Measurements from ENCODE around the gene IGF1R.

IGF1R gene

GRCh38 chr15:98705070-98705469 lies 56.7 kb downstream of the IGF1R start:
- no peak for DNase-seq (ENCODE audit: low spot score)

GRCh38 chr15:98706387-98706786 lies 58.0 kb downstream of the IGF1R start:
- no peak for DNase-seq (ENCODE audit: low spot score)

- DNase-seq (ENCODE audit: low spot score): no peak
These were observed 58.6 kb downstream of the IGF1R start for GRCh38 chr15:98706986-98707385.

GRCh38 chr15:98708037-98708590 lies 59.8 kb downstream of the IGF1R start:
- DNase-seq (ENCODE audit: low spot score): no peak

- no peak for DNase-seq (ENCODE audit: low spot score)
These were observed 63.5 kb downstream of the IGF1R start for GRCh38 chr15:98711810-98712209.

GRCh38 chr15:98712845-98713584 lies 64.7 kb downstream of the IGF1R start:
- no peak for DNase-seq (ENCODE audit: low spot score)

GRCh38 chr15:98713585-98714001 lies 65.3 kb downstream of the IGF1R start:
- no peak for DNase-seq (ENCODE audit: low spot score)

GRCh38 chr15:98714922-98715321 lies 66.6 kb downstream of the IGF1R start:
- DNase-seq (ENCODE audit: low spot score): no peak

- no peak for DNase-seq (ENCODE audit: low spot score)
These were observed 67.1 kb downstream of the IGF1R start for GRCh38 chr15:98715401-98715800.

GRCh38 chr15:98715890-98716443 lies 67.6 kb downstream of the IGF1R start:
- DNase-seq (ENCODE audit: low spot score): no peak

- DNase-seq (ENCODE audit: low spot score): no peak
These were observed 69.0 kb downstream of the IGF1R start for GRCh38 chr15:98717371-98717770.

GRCh38 chr15:98717942-98718341 lies 69.6 kb downstream of the IGF1R start:
- no peak for DNase-seq (ENCODE audit: low spot score)

GRCh38 chr15:98718426-98719136 lies 70.2 kb downstream of the IGF1R start:
- no peak for DNase-seq (ENCODE audit: low spot score)

GRCh38 chr15:98719137-98719740 lies 70.9 kb downstream of the IGF1R start:
- no peak for DNase-seq (ENCODE audit: low spot score)

- no peak for DNase-seq (ENCODE audit: low spot score)
These were observed 71.7 kb downstream of the IGF1R start for GRCh38 chr15:98720031-98720430.

- no peak for DNase-seq (ENCODE audit: low spot score)
These were observed 72.5 kb downstream of the IGF1R start for GRCh38 chr15:98720577-98721565.

- no peak for DNase-seq (ENCODE audit: low spot score)
These were observed 73.9 kb downstream of the IGF1R start for GRCh38 chr15:98722209-98722608.

GRCh38 chr15:98722645-98723044 lies 74.3 kb downstream of the IGF1R start:
- DNase-seq (ENCODE audit: low spot score): no peak

- DNase-seq (ENCODE audit: low spot score): no peak
These were observed 74.9 kb downstream of the IGF1R start for GRCh38 chr15:98723195-98723594.

- no peak for DNase-seq (ENCODE audit: low spot score)
These were observed 75.7 kb downstream of the IGF1R start for GRCh38 chr15:98724048-98724447.

GRCh38 chr15:98724494-98724893 lies 76.2 kb downstream of the IGF1R start:
- DNase-seq (ENCODE audit: low spot score): no peak

All from ecto neural progenitor cell (in vitro differentiated cells).